HuH-7 (cell line): ENCODE results near the gene NHLRC2.
A peak's percentile ranks its signal among the peaks of the same experiment; 100 is the strongest.
"Not testable (repeated sequence)": the region's sequence is repeated elsewhere in the genome, so short reads cannot be mapped to it uniquely, and the experiment has no call there.

Experiments used
- DNase-seq: peaks from one replicate; pipeline ENCODE4 v3.0.0; 2011; ENCODE audit warnings: low spot score

The NHLRC2 gene

GRCh38 chr10:113854013-113854760 lies at the start of gene NHLRC2, which contains the start of gene DCLRE1A:
NHLRC2 (plus strand) TSS chr10:113854661; CDS start chr10:113854873, 212 bp downstream.
DCLRE1A (minus strand) TSS chr10:113854082; CDS start chr10:113853182, 900 bp downstream.
- DNase-seq = peak; percentile 56

- no peak for DNase-seq
Measured at GRCh38 chr10:113806503-113806902, 48.0 kb upstream of the NHLRC2 start.

- DNase-seq = no peak
Measured at GRCh38 chr10:113808168-113808567, 46.3 kb upstream of the NHLRC2 start.

- not testable (repeated sequence) for DNase-seq
Measured at GRCh38 chr10:113814700-113815099, 39.8 kb upstream of the NHLRC2 start.

GRCh38 chr10:113819989-113820388 lies 34.5 kb upstream of the NHLRC2 start:
- DNase-seq = no peak

- peak; percentile 23 for DNase-seq
Measured at GRCh38 chr10:113820507-113820906, 34.0 kb upstream of the NHLRC2 start.

GRCh38 chr10:113821306-113821705 lies 33.2 kb upstream of the NHLRC2 start:
- not testable (repeated sequence) for DNase-seq

GRCh38 chr10:113822174-113822573 lies 32.3 kb upstream of the NHLRC2 start:
- no peak for DNase-seq

- DNase-seq = no peak
Measured at GRCh38 chr10:113823389-113823788, 31.1 kb upstream of the NHLRC2 start.

- no peak for DNase-seq
Measured at GRCh38 chr10:113825791-113826190, 28.7 kb upstream of the NHLRC2 start.

- DNase-seq = not testable (repeated sequence)
Measured at GRCh38 chr10:113828567-113828966, 25.9 kb upstream of the NHLRC2 start.

GRCh38 chr10:113842171-113842570 lies 12.3 kb upstream of the NHLRC2 start:
- DNase-seq = no peak

GRCh38 chr10:113843972-113844485 lies 10.4 kb upstream of the NHLRC2 start:
- DNase-seq = no peak

- no peak for DNase-seq
Measured at GRCh38 chr10:113846036-113846435, 8.4 kb upstream of the NHLRC2 start.

GRCh38 chr10:113849140-113849803 lies 5.2 kb upstream of the NHLRC2 start:
- no peak for DNase-seq

- DNase-seq = no peak
Measured at GRCh38 chr10:113849946-113850345, 4.5 kb upstream of the NHLRC2 start.

GRCh38 chr10:113853578-113854012 lies 866 bp upstream of the NHLRC2 start:
- DNase-seq = no peak

GRCh38 chr10:113854761-113855588 lies 514 bp downstream of the NHLRC2 start:
- peak; percentile 56 for DNase-seq

GRCh38 chr10:113856563-113856962 lies 2.1 kb downstream of the NHLRC2 start:
- no peak for DNase-seq

- DNase-seq = no peak
Measured at GRCh38 chr10:113857210-113857609, 2.7 kb downstream of the NHLRC2 start.

- DNase-seq = no peak
Measured at GRCh38 chr10:113858541-113858940, 4.1 kb downstream of the NHLRC2 start.

- no peak for DNase-seq
Measured at GRCh38 chr10:113859261-113859660, 4.8 kb downstream of the NHLRC2 start.
